ENCODE measurements around the gene RASGRP3. TPM values are rescaled to one million over a fixed set of nuclear protein-coding genes. Genes with fewer than 3 reads are reported as not detected.

Gene RASGRP3
- total RNA-seq (ENCODE audit: unreplicated experiment), result 487 TPM
- long read RNA-seq, full-length matches to known transcripts, result 27 of 113 reads
- long read RNA-seq, partial matches to known transcripts, result 57 of 113 reads
- long read RNA-seq, other reads (novel, unspliced or antisense), result 29 of 113 reads

- peak within 1 kb of the TSS; percentile 80 for H3K4me3 Mint-ChIP-seq (ENCODE audit: unreplicated experiment)
- H3K27me3 Mint-ChIP-seq (ENCODE audit: unreplicated experiment), result peaks cover 16% of the 10 kb centered on the region
- H3K27ac Mint-ChIP-seq (ENCODE audit: unreplicated experiment), result peak within 1 kb of the TSS; percentile 90
- DNase-seq (ENCODE audit: low spot score), result peak; percentile 36
- peaks cover 75% of the 10 kb centered on the region for H3K4me1 Mint-ChIP-seq (ENCODE audit: unreplicated experiment)
- no peaks in the 10 kb centered on the region for H3K9me3 Mint-ChIP-seq (ENCODE audit: unreplicated experiment)
- H3K36me3 Mint-ChIP-seq (ENCODE audit: low read depth, unreplicated experiment), result peaks cover 76% of the 10 kb centered on the region
- no peak for TF ChIP-seq CTCF (IDR thresholded peaks at IDR 0.05; ENCODE audit: unreplicated experiment)
These were observed at the start of gene RASGRP3 for GRCh38 chr2:33476131-33476792. RASGRP3 (plus strand) TSS chr2:33476649; CDS start chr2:33515137, 38,488 bp downstream.

- no peak overlapping the region for H3K4me3 Mint-ChIP-seq (ENCODE audit: unreplicated experiment)
- DNase-seq (ENCODE audit: low spot score), result no peak
- H3K27ac Mint-ChIP-seq (ENCODE audit: unreplicated experiment), result no peak overlapping the region
- H3K27me3 Mint-ChIP-seq (ENCODE audit: unreplicated experiment), result peaks cover 12% of the 10 kb centered on the region
- H3K36me3 Mint-ChIP-seq (ENCODE audit: low read depth, unreplicated experiment), result peaks cover 7% of the 10 kb centered on the region
- peaks cover 12% of the 10 kb centered on the region for H3K4me1 Mint-ChIP-seq (ENCODE audit: unreplicated experiment)
- H3K9me3 Mint-ChIP-seq (ENCODE audit: unreplicated experiment), result no peaks in the 10 kb centered on the region
- no peak for TF ChIP-seq CTCF (IDR thresholded peaks at IDR 0.05; ENCODE audit: unreplicated experiment)
These were observed 49.7 kb upstream of the RASGRP3 start for GRCh38 chr2:33426666-33427231.

GRCh38 chr2:33430077-33430476 is 46.4 kb upstream of the RASGRP3 start:
- peaks cover 6% of the 10 kb centered on the region for H3K27me3 Mint-ChIP-seq (ENCODE audit: unreplicated experiment)
- TF ChIP-seq CTCF (IDR thresholded peaks at IDR 0.05; ENCODE audit: unreplicated experiment), result no peak
- H3K9me3 Mint-ChIP-seq (ENCODE audit: unreplicated experiment), result no peaks in the 10 kb centered on the region
- peaks cover 30% of the 10 kb centered on the region for H3K4me1 Mint-ChIP-seq (ENCODE audit: unreplicated experiment)
- no peak overlapping the region for H3K4me3 Mint-ChIP-seq (ENCODE audit: unreplicated experiment)
- DNase-seq (ENCODE audit: low spot score), result no peak
- no peak overlapping the region for H3K27ac Mint-ChIP-seq (ENCODE audit: unreplicated experiment)
- H3K36me3 Mint-ChIP-seq (ENCODE audit: low read depth, unreplicated experiment), result peaks cover 5% of the 10 kb centered on the region

GRCh38 chr2:33430856-33431255 is 45.6 kb upstream of the RASGRP3 start:
- Mint-ChIP-seq H3K27me3 (ENCODE audit: unreplicated experiment) (peaks cover 6% of the 10 kb centered on the region), H3K27ac (ENCODE audit: unreplicated experiment) (no peak overlapping the region), H3K9me3 (ENCODE audit: unreplicated experiment) (no peaks in the 10 kb centered on the region), H3K36me3 (ENCODE audit: low read depth, unreplicated experiment) (peaks cover 4% of the 10 kb centered on the region), H3K4me1 (ENCODE audit: unreplicated experiment) (peaks cover 33% of the 10 kb centered on the region), H3K4me3 (ENCODE audit: unreplicated experiment) (no peak overlapping the region)
- no peak for DNase-seq (ENCODE audit: low spot score)
- TF ChIP-seq CTCF (IDR thresholded peaks at IDR 0.05; ENCODE audit: unreplicated experiment), result no peak

- Mint-ChIP-seq H3K27me3 (ENCODE audit: unreplicated experiment) (peaks cover 3% of the 10 kb centered on the region), H3K27ac (ENCODE audit: unreplicated experiment) (no peak overlapping the region), H3K4me3 (ENCODE audit: unreplicated experiment) (no peak overlapping the region), H3K4me1 (ENCODE audit: unreplicated experiment) (peaks cover 43% of the 10 kb centered on the region), H3K9me3 (ENCODE audit: unreplicated experiment) (no peaks in the 10 kb centered on the region), H3K36me3 (ENCODE audit: low read depth, unreplicated experiment) (peaks cover 10% of the 10 kb centered on the region)
- TF ChIP-seq CTCF (IDR thresholded peaks at IDR 0.05; ENCODE audit: unreplicated experiment), result no peak
- no peak for DNase-seq (ENCODE audit: low spot score)
These were observed 43.6 kb upstream of the RASGRP3 start for GRCh38 chr2:33432871-33433270.

Data from endothelial cell (in vitro differentiated cells).